D721Med (cell line): ENCODE measurements around the gene PNPLA1.

Experiments
- DNase-seq: peaks from one replicate; pipeline ENCODE4 v3.0.0; 2011; ENCODE audit warnings: low spot score; ENCODE audit not compliant: insufficient read length
- FAIRE-seq: peaks from 2 replicates; lab custom pipeline; 2011; peaks lifted over from hg19 to GRCh38; lab: Jason Lieb, UNC
- TF ChIP-seq, protein P1 (sequence below): IDR thresholded peaks from 2 replicates; pipeline ENCODE4 v1.5.1; 2012; ENCODE audit warnings: mild to moderate bottlenecking, control low read depth; ENCODE audit not compliant: insufficient read depth; ENCODE audit errors: missing control alignments

PNPLA1 gene

DNA sequence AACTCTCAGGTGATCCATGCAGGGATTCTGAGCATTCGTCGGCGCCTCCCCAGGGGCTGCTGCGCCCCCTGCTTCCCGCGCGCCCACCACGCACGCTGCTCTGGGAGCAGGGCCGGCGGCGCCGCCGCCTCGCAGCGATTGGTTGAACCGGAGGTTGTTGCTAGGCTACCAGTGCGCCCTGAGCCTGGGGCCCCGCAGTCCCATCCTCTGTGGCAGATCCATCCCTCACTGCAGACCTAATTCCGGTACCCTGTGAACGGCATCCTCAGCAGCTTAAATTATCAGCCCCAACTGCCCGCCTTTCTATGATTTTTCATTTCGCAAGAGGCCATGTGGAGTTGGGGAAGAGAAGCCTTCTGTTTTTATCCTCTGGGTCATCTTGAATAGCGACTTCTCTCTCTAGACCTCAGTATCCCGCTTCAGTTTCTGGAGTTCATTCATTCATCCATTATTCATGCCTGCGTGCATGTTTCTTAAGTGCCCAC, 15.4 kb downstream of the PNPLA1 start:
- no peak for FAIRE-seq
- DNase-seq, result no peak
- TF ChIP-seq, protein P1, sequence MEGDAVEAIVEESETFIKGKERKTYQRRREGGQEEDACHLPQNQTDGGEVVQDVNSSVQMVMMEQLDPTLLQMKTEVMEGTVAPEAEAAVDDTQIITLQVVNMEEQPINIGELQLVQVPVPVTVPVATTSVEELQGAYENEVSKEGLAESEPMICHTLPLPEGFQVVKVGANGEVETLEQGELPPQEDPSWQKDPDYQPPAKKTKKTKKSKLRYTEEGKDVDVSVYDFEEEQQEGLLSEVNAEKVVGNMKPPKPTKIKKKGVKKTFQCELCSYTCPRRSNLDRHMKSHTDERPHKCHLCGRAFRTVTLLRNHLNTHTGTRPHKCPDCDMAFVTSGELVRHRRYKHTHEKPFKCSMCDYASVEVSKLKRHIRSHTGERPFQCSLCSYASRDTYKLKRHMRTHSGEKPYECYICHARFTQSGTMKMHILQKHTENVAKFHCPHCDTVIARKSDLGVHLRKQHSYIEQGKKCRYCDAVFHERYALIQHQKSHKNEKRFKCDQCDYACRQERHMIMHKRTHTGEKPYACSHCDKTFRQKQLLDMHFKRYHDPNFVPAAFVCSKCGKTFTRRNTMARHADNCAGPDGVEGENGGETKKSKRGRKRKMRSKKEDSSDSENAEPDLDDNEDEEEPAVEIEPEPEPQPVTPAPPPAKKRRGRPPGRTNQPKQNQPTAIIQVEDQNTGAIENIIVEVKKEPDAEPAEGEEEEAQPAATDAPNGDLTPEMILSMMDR, result no peak

DNA sequence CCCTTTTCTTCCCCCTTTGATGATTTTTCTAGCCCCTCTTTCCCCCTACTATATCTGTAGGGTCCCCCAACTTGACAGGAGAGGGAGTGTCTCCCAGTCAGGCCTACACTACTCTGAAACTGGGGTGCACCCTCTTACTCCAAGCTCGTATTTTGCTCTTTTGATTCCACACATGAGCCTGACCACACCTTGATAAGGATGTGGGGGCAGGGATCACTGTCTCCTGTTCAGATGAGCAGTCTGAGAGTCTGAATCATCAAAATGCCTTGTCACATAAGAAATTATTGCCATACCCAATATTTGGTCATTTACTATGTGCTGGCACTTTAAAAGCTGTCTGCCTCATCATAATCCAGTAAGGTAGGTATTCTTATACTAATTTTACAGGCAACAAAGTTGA, 15.9 kb downstream of the PNPLA1 start:
- DNase-seq (no peak), FAIRE-seq (no peak)
- TF ChIP-seq, protein P1, result no peak

DNA sequence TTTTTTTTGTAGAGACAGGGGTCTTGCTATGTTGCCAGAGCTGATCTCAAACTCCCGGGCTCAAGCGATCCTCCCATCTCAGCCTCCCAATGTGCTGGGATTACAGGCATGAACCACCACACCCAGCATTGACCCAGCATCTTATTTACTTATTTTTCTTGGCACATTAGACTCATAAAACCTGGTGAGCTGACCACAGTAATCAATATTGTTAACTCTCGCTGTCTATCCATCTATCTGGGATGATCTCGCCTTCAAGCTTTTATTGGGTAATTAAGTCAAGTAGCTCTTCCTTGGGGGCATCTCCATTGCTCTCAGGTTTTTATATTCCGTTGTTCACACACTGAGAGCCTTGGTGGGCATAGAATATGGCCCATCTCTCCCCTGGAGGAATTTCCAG, 17.0 kb downstream of the PNPLA1 start:
- TF ChIP-seq, protein P1, result no peak
- DNase-seq (no peak), FAIRE-seq (no peak)

DNA sequence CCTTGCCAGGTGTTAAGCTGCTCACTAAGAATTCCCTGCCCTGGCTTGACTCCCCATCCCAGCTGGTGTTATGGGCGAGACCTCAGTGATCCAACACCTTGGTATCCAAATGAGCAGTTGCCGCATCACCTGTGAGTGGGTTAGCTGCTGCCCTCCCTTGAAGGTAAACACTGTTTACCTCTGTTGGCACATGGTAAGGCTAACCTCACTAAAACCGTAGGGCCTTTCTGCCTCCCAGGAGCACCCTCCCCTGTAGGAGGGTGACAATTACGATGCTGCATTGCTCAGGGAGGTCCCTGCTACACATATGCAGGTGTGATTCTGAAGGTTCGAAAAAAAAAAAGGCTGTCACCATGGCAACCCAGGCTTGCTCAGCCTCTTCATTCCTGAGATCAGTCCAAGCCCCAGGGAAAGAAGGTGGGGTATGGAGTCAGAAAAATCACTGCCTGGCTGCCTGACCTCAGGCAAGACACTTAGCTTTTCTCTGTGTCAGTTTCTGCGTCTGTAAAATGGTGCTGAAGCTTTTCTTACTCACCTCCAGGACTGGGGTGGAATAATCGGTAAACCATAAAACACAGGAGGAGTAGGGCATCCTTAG, 19.5 kb downstream of the PNPLA1 start:
- no peak for DNase-seq

DNA sequence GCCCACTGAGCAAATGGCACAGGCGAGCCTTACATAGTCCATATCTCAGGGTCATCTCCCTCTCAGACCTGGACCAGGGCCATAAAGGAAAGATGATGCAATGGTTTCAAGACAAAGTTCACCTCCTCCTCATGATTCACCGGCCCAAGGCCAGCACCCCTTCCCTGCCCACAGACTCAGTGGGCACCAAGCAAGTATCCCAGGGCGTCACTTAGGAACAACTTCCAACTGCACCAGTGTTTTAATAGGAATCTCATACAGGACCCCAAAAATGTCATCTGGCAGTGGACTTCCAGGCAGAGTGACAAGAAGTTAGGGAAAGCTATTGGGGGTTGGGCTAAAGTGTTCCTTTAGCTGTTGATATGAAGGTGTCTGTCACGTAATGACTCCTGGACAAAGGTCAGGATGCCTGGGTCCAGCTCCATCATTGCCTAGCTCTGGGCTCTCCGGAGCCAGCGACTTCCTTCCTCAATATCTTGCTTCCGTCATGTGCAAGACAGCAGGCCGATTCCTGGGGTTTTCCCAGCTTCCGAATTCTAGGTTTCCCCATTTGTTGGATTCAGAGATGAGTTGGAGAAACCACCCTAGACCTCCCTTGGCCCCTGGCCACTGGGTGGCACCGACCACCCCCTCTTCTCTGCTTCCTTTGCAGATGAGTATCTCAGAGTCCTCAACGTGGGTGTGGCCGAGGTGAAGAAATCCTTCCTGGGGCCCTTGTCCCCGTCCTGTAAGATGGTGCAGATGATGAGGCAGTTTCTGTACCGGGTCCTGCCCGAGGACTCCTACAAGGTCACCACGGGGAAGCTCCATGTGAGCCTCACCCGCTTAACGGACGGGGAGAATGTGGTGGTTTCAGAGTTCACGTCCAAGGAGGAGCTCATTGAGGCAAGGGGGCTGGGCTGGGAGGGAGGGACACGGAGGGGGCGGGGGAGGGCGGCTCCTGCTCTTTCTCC, 21.1 kb downstream of the PNPLA1 start:
- no peak for DNase-seq
- TF ChIP-seq, protein P1, result no peak
- no peak for FAIRE-seq

More for the DNA sequence above, 19.5 kb downstream of the PNPLA1 start:
- no peak for FAIRE-seq
- TF ChIP-seq, protein P1, result no peak

DNA sequence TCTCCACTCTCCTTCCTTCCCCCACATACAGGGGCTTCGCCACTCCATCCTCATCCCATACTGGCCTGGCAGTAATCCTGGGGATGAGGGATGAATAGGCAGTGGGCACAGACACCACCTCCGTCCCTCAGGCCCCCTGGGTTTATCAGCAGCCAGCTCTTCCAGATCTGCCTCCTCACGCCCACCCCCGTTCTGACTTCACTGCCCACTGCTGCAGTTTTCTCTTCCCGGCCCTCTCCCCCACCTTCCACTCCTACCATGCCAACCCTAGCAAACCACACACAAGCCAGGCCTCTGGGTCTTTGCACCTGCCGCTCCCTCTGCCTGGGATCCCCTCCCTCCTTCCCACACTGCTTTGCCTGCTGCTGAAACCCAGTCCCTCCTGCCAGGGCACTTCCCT, 22.3 kb downstream of the PNPLA1 start:
- FAIRE-seq (no peak), DNase-seq (no peak)
- TF ChIP-seq, protein P1, result no peak
